ENCODE data around the gene USP7. TPM values are rescaled to one million over a fixed set of nuclear protein-coding genes. Genes with fewer than 3 reads are reported as not detected.

The USP7 gene
- total RNA-seq, 2 experiments from 2014 or later = 259 to 268 TPM

DNA sequence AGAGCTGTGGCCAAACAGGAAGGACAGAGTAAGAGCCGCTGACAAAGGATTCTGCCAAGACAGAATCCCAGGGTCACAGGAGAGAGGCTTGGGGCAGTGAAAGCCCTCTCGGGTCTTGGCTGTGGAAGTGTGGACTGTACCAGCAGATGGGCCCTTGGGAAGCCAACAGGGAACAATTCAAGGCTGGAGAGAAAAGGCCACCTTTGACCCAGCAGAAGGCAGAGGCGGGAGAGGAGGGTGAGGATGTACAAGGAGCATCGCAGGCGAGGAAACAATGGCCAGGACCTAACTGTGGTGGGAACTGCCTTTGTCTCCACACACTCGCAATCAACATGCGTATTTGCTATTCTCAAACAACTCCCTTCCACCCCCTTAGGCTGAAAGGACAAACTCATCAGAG is 110.6 kb downstream of the USP7 start:
- CTCF ChIA-PET = interaction anchor here (3.4 kb wide), 1 partner anchor 27 kb away, joined by 15 read pairs; no protein-coding TSS in a partner anchor
- POLR2A ChIA-PET = no interaction called here
- no peak for ATAC-seq (ENCODE audit: poor library complexity)

GRCh38 chr16:8852534-8852933 is 111.2 kb downstream of the USP7 start:
- Histone ChIP-seq H3K27ac (ENCODE audit: low read depth in 1 of 2, low read length in 2 of 2) (no peak overlapping the region), H3K4me1 (ENCODE audit: insufficient read depth, low read length) (peaks cover 22% of the 10 kb centered on the region), H3K9me3 (ENCODE audit: control insufficient read depth in 1 of 2, insufficient read depth in 1 of 2, low read length in 2 of 2) (no peaks in the 10 kb centered on the region), H3K4me3 (ENCODE audit: low read length) (no peak overlapping the region), H3K27me3 (ENCODE audit: control insufficient read depth in 1 of 2, insufficient read depth in 2 of 2, low read length in 2 of 2) (no peaks in the 10 kb centered on the region), H3K36me3 (ENCODE audit: insufficient read depth, low read length) (peaks cover 37% of the 10 kb centered on the region)
- Mint-ChIP-seq H3K27me3 (no peaks in the 10 kb centered on the region), H3K9me3 (no peaks in the 10 kb centered on the region), H3K36me3 (ENCODE audit: low read depth) (peaks cover 53% of the 10 kb centered on the region), H3K4me3 (no peak overlapping the region), H3K27ac (peak overlapping the region; percentile 33), H3K4me1 (ENCODE audit: low read depth) (peaks cover 32% of the 10 kb centered on the region)
- ATAC-seq (ENCODE audit: poor library complexity) (no peak), DNase-seq (no peak)
- TF ChIP-seq CTCF (IDR thresholded peaks at IDR 0.05) = no peak
- ChIA-PET POLR2A (interaction anchor here (1.2 to 2.1 kb wide), 2 partner anchors 12 to 16 kb away, joined by 3 to 7 read pairs; partner anchors contain the start of gene CARHSP1), CTCF (no interaction called here)
- intact Hi-C loops (cut with DNase I, micrococcal nuclease) = no loop called here

More for the DNA sequence above, 110.6 kb downstream of the USP7 start:
- H3K9me3 ChIP-seq (ENCODE audit: control insufficient read depth in 1 of 2, insufficient read depth in 1 of 2, low read length in 2 of 2) = no peaks in the 10 kb centered on the region
- peaks cover 32% of the 10 kb centered on the region for H3K4me1 Mint-ChIP-seq (ENCODE audit: low read depth)
- no peaks in the 10 kb centered on the region for H3K27me3 Mint-ChIP-seq
- peak overlapping the region; percentile 33 for H3K27ac Mint-ChIP-seq
- DNase-seq = peak in 1 of 14 experiments; percentile 0
- no peak for TF ChIP-seq CTCF (IDR thresholded peaks at IDR 0.05)
- H3K36me3 Mint-ChIP-seq (ENCODE audit: low read depth) = peaks cover 57% of the 10 kb centered on the region
- H3K4me1 ChIP-seq (ENCODE audit: insufficient read depth, low read length) = peaks cover 22% of the 10 kb centered on the region
- no peaks in the 10 kb centered on the region for H3K9me3 Mint-ChIP-seq
- H3K4me3 Mint-ChIP-seq = no peak overlapping the region
- no peaks in the 10 kb centered on the region for H3K27me3 ChIP-seq (ENCODE audit: control insufficient read depth in 1 of 2, insufficient read depth in 2 of 2, low read length in 2 of 2)
- no peak overlapping the region for H3K4me3 ChIP-seq (ENCODE audit: low read length)
- H3K27ac ChIP-seq (ENCODE audit: low read depth in 1 of 2, low read length in 2 of 2) = no peak overlapping the region
- peaks cover 38% of the 10 kb centered on the region for H3K36me3 ChIP-seq (ENCODE audit: insufficient read depth, low read length)
- intact Hi-C loops (cut with DNase I, micrococcal nuclease) = no loop called here

DNA sequence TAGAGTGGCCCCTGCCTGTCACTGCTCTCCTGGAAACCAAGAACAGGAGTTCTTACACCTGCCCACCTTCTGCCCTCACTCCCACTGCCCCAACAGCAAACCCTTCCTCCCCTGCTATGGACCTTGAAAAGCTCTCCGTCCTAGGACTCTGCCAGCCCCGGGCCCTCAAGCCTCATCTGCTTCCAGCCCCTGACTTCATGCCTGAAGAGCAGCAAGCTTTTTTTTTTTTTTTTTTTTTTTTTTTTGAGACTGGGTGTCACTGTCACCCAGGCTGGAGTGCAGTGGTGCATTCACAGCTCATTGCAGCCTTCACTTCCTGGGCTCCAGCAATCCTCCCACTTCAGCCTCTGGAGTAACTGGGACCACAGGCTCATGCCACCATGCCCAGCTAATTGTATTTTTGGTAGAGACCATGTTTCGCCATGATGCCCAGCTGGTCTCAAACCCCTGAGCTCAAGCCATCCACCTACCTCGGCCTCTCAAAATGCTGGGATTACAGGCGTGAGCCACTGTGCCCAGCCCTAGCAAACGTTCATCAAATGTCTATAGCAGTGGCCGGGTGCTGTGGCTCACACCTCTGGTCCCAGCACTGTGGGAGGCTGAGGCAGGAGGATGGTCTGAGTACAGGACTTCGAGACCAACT is 111.8 kb downstream of the USP7 start:
- ChIA-PET POLR2A (interaction anchor here (1.2 to 2.1 kb wide), 2 partner anchors 12 to 17 kb away, joined by 3 to 7 read pairs; partner anchors contain the start of gene CARHSP1), CTCF (interaction anchor here (1.2 kb wide), 1 partner anchor 85 kb away, joined by 5 read pairs; no protein-coding TSS in a partner anchor)
- H3K27ac Mint-ChIP-seq = peak overlapping the region; percentile 43

More for the DNA sequence above, 111.8 kb downstream of the USP7 start:
- Histone ChIP-seq H3K4me1 (ENCODE audit: insufficient read depth, low read length) (peaks cover 20% of the 10 kb centered on the region), H3K36me3 (ENCODE audit: insufficient read depth, low read length) (peaks cover 40% of the 10 kb centered on the region), H3K4me3 (ENCODE audit: low read length) (no peak overlapping the region), H3K9me3 (ENCODE audit: control insufficient read depth in 1 of 2, insufficient read depth in 1 of 2, low read length in 2 of 2) (no peaks in the 10 kb centered on the region), H3K27ac (ENCODE audit: low read depth in 1 of 2, low read length in 2 of 2) (no peak overlapping the region), H3K27me3 (ENCODE audit: control insufficient read depth in 1 of 2, insufficient read depth in 2 of 2, low read length in 2 of 2) (no peaks in the 10 kb centered on the region)
- peaks cover 30% of the 10 kb centered on the region for H3K4me1 Mint-ChIP-seq (ENCODE audit: low read depth)
- no peak for TF ChIP-seq CTCF (IDR thresholded peaks at IDR 0.05)
- ATAC-seq (ENCODE audit: poor library complexity) = no peak
- H3K9me3 Mint-ChIP-seq = no peaks in the 10 kb centered on the region
- no peaks in the 10 kb centered on the region for H3K27me3 Mint-ChIP-seq
- H3K36me3 Mint-ChIP-seq (ENCODE audit: low read depth) = peaks cover 52% of the 10 kb centered on the region
- no peak overlapping the region for H3K4me3 Mint-ChIP-seq
- intact Hi-C loops (cut with DNase I, micrococcal nuclease) = no loop called here
- DNase-seq = no peak

Data from CD4-positive, alpha-beta T cell (primary cell).